Thoracic aorta (tissue), 2 donors: ENCODE data around the gene RGS12. TPM values are rescaled to one million over a fixed set of nuclear protein-coding genes. Genes with fewer than 3 reads are reported as not detected.
A peak's percentile ranks its signal among the peaks of the same experiment; 100 is the strongest.

Experiments used
- ATAC-seq: fragments of 150-250 bp; one replicate; pipeline ENCODE4 v1.8.0; 2017; ENCODE audit warnings: low read depth; ENCODE audit not compliant: insufficient number of reproducible peaks, low FRiP score
- DNase-seq: peaks from one replicate; pipeline ENCODE4 v3.0.0-alpha.2; 2020; ENCODE audit warnings: low spot score
- H3K27ac ChIP-seq, 2 donors: fragments of 200-600 bp; sonication (generic); 1 replicate in 1 of 2; 2 replicates in 1 of 2; pipeline ENCODE4 v1.5.1; 2016; ENCODE audit warnings: mild to moderate bottlenecking in 2 of 2, moderate library complexity in 2 of 2
- H3K27me3 ChIP-seq: fragments of 200-600 bp; sonication (generic); replicated peaks from 2 replicates; pipeline ENCODE4 v1.6.0; 2016; ENCODE audit warnings: mild to moderate bottlenecking; ENCODE audit not compliant: insufficient read depth
- H3K36me3 ChIP-seq: fragments of 200-600 bp; sonication (generic); one replicate; pipeline ENCODE4 v1.5.1; 2016
- H3K4me1 ChIP-seq, 2 donors: fragments of 200-600 bp; sonication (generic); 1 replicate in 1 of 2; 2 replicates in 1 of 2; pipeline versions ENCODE4 v1.5.1 to v1.6.0; 2016; ENCODE audit warnings: low read depth in 2 of 2, mild to moderate bottlenecking in 1 of 2; ENCODE audit not compliant: control insufficient read depth in 1 of 2
- H3K4me3 ChIP-seq: fragments of 200-600 bp; sonication (generic); 2 replicates; pipeline ENCODE4 v1.5.1; 2016; ENCODE audit warnings: mild to moderate bottlenecking
- H3K9me3 ChIP-seq: fragments of 200-600 bp; sonication (generic); 2 replicates; pipeline ENCODE4 v1.5.1; 2016
- total RNA-seq, 2 donors: library from RNA; depleted of rRNA; stranded (reverse); fragments of >200 nt; gene quantifications; one replicate each; pipeline versions ENCODE4 v1.1.0 to v1.2.3, GENCODE V29; 2016
- TF ChIP-seq, protein P1 (sequence below): fragments of 200-600 bp; sonication (generic); IDR thresholded peaks from one replicate; pipeline ENCODE4 v1.5.1; 2019; ENCODE audit warnings: antibody characterized with exemption

RGS12 gene
- total RNA-seq: 10 to 100 TPM; 13.5 to 43.6 TPM

GRCh38 chr4:3292571-3293400, at the start of gene RGS12:
Gene RGS12 (plus strand): TSS chr4:3293021. CDS start chr4:3316171, 23,150 bp downstream.
- peak; percentile 71 for ATAC-seq
- Histone ChIP-seq H3K4me3 (peak within 1 kb of the TSS; percentile 96), H3K9me3 (no peaks in the 10 kb centered on the region), H3K27ac (peak within 1 kb of the TSS; percentile 86 to 91), H3K4me1 (peaks cover 5 to 11% of the 10 kb centered on the region in 2 donors), H3K36me3 (no peaks in the 10 kb centered on the region), H3K27me3 (no peaks in the 10 kb centered on the region)
- TF ChIP-seq, protein P1, sequence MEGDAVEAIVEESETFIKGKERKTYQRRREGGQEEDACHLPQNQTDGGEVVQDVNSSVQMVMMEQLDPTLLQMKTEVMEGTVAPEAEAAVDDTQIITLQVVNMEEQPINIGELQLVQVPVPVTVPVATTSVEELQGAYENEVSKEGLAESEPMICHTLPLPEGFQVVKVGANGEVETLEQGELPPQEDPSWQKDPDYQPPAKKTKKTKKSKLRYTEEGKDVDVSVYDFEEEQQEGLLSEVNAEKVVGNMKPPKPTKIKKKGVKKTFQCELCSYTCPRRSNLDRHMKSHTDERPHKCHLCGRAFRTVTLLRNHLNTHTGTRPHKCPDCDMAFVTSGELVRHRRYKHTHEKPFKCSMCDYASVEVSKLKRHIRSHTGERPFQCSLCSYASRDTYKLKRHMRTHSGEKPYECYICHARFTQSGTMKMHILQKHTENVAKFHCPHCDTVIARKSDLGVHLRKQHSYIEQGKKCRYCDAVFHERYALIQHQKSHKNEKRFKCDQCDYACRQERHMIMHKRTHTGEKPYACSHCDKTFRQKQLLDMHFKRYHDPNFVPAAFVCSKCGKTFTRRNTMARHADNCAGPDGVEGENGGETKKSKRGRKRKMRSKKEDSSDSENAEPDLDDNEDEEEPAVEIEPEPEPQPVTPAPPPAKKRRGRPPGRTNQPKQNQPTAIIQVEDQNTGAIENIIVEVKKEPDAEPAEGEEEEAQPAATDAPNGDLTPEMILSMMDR: no peak
- DNase-seq: peak; percentile 72

DNA sequence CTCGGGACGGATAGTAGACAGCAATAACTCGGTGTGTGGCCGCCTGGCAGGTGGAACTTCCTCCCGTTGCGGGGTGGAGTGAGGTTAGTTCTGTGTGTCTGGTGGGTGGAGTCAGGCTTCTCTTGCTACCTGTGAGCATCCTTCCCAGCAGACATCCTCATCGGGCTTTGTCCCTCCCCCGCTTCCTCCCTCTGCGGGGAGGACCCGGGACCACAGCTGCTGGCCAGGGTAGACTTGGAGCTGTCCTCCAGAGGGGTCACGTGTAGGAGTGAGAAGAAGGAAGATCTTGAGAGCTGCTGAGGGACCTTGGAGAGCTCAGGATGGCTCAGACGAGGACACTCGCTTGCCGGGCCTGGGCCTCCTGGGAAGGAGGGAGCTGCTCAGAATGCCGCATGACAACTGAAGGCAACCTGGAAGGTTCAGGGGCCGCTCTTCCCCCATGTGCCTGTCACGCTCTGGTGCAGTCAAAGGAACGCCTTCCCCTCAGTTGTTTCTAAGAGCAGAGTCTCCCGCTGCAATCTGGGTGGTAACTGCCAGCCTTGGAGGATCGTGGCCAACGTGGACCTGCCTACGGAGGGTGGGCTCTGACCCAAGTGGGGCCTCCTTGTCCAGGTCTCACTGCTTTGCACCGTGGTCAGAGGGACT, 49.6 kb upstream of the RGS12 start:
- H3K27me3 ChIP-seq: no peaks in the 10 kb centered on the region
- TF ChIP-seq, protein P1: no peak
- peaks cover 17% of the 10 kb centered on the region for H3K36me3 ChIP-seq
- no peak overlapping the region for H3K4me3 ChIP-seq
- H3K4me1 ChIP-seq: peaks cover 0 to 8% of the 10 kb centered on the region in 2 donors
- DNase-seq (no peak), ATAC-seq (no peak)
- no peak overlapping the region for H3K27ac ChIP-seq
- no peaks in the 10 kb centered on the region for H3K9me3 ChIP-seq

GRCh38 chr4:3244002-3244401, 48.8 kb upstream of the RGS12 start:
- Histone ChIP-seq H3K27ac (no peak overlapping the region), H3K4me3 (no peak overlapping the region), H3K36me3 (peaks cover 11% of the 10 kb centered on the region), H3K27me3 (no peaks in the 10 kb centered on the region), H3K9me3 (no peaks in the 10 kb centered on the region), H3K4me1 (peaks cover 0 to 8% of the 10 kb centered on the region in 2 donors)
- TF ChIP-seq, protein P1: no peak
- DNase-seq: no peak
- no peak for ATAC-seq

DNA sequence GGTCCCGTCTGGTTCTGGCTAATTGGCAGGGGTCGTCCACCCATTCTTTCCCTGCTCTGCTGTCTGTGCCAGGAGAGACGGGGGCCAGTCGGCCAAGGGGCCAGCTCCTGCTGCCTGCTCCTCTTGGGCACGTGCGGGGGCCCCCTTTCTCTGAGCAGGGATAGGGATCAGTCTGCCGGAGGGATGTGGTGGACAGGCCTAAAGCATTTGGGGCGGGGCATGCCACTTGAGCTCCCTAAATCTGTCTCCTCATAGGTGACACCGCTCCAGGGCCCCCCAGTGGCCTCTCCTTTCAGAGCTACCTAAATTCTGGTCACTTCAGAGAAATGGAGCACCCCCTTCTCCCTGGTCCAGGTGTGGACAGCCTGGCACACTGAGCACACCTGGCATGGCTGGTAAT, 48.1 kb upstream of the RGS12 start:
- Histone ChIP-seq H3K4me1 (peaks cover 0 to 8% of the 10 kb centered on the region in 2 donors), H3K27me3 (no peaks in the 10 kb centered on the region), H3K9me3 (no peaks in the 10 kb centered on the region), H3K4me3 (no peak overlapping the region), H3K36me3 (peaks cover 4% of the 10 kb centered on the region), H3K27ac (no peak overlapping the region)
- TF ChIP-seq, protein P1: no peak
- ATAC-seq (no peak), DNase-seq (no peak)

DNA sequence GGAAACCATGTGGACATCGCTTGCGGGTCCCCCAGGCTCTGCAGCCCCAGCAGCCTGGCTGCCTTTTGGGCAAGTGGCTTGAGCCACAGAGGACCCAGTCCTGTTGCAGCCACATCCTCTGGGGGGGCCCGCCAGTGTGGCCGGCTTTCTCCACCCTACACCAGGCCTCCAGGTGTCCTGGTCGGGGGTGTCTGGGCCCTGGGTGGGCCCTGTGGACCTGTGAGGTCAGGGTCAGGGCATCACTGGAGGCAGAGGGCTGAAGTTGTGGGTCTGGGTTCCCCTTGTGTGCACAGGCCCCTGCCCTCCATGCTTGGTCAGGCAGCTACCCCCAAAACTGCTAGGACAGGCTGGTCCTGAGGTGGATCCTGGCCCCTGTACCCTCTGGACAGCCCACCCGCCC, 47.1 kb upstream of the RGS12 start:
- no peaks in the 10 kb centered on the region for H3K36me3 ChIP-seq
- no peak overlapping the region for H3K27ac ChIP-seq
- DNase-seq (no peak), ATAC-seq (no peak)
- no peak overlapping the region for H3K4me3 ChIP-seq
- TF ChIP-seq, protein P1: no peak
- no peaks in the 10 kb centered on the region for H3K9me3 ChIP-seq
- peaks cover 0 to 8% of the 10 kb centered on the region in 2 donors for H3K4me1 ChIP-seq
- no peaks in the 10 kb centered on the region for H3K27me3 ChIP-seq
